ENCODE data around the gene MSMP. TPM values are rescaled to one million over a fixed set of nuclear protein-coding genes. Genes with fewer than 3 reads are reported as not detected.
A peak's percentile ranks its signal among the peaks of the same experiment; 100 is the strongest.

Gene MSMP
- total RNA-seq, 1 donor from 2014 or later, result not detected

DNA sequence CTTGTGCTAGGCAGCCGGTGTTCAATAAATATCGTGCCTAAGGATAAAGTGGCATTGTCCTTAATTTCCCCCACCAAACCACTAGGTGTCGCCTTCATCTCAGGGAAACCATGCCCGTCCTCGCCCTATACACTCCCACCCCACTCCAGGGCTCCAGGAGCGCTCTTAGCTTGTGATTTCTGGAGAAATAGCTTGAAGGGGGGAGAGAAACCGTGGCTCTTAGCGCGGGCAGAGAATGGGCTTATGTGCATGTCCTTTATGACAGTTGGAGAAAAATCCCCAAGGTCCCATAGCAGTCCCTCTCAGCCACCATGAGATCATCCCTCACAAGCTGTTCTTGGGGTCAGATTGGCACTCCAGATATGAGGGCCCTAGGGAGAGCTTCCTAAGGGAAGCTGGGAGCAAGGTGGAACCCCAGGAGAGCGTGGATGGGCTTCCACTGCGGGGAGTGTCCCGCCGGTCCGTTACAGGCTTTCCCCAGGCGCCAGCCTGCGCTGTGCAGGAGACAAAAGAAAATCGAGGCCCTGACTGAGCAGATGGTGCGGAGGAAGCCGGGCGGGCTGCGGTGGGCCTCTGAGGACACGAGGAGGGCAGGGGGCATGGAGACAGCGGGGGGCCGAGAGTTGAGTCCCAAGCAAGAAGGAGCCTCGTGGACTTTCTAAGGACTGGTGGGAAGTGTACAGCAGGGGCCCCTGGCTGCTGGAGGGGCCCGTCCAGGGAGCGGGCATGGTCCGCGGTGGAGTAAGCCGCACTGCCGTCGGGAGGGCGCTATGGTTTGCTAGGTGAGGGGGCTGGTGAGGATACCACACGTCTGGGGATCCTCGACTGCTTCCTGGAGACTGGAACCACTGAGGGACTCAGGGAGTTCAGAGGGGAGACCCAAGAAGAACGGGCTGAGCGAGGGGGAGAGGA is 36.6 kb upstream of the MSMP start:
- DNase-seq (ENCODE audit: low spot score in 2 of 2), result peak in 1 of 2 donors; percentile 88
- Histone ChIP-seq H3K36me3 (peaks cover 0 to 2% of the 10 kb centered on the region in 2 donors), H3K4me1 (peaks cover 5 to 28% of the 10 kb centered on the region in 2 donors), H3K27ac (peak overlapping the region; percentile 81 to 87), H3K27me3 (no peaks in the 10 kb centered on the region), H3K4me3 (peak overlapping the region; percentile 64 to 87), H3K9me3 (no peaks in the 10 kb centered on the region)
- intact Hi-C loops (cut with DNase I), result loop anchor here (1.0 to 5.0 kb wide), 4 partner anchors 37 to 157 kb away; partner anchors contain the start of genes CREB3 and TLN1
- peak; percentile 76 to 90 (median 83) for TF ChIP-seq CTCF (IDR thresholded peaks at IDR 0.05)

GRCh38 chr9:35790025-35790384 is 35.9 kb upstream of the MSMP start:
- Histone ChIP-seq H3K36me3 (peaks cover 0 to 6% of the 10 kb centered on the region in 2 donors), H3K27me3 (no peaks in the 10 kb centered on the region), H3K4me1 (peaks cover 5 to 26% of the 10 kb centered on the region in 2 donors), H3K27ac (peak overlapping the region in 1 of 2 donors; percentile 87), H3K9me3 (no peaks in the 10 kb centered on the region), H3K4me3 (no peak overlapping the region)
- no peak for DNase-seq (ENCODE audit: low spot score in 2 of 2)
- no peak for TF ChIP-seq CTCF (IDR thresholded peaks at IDR 0.05)
- intact Hi-C loops (cut with DNase I), result loop anchor here (1.0 to 5.0 kb wide), 3 partner anchors 57 to 157 kb away; partner anchors contain the start of genes CREB3 and TLN1

GRCh38 chr9:35789541-35789940 is 35.5 kb upstream of the MSMP start:
- no peaks in the 10 kb centered on the region for H3K27me3 ChIP-seq
- peaks cover 0 to 6% of the 10 kb centered on the region in 2 donors for H3K36me3 ChIP-seq
- H3K4me3 ChIP-seq, result no peak overlapping the region
- no peak for DNase-seq (ENCODE audit: low spot score in 2 of 2)
- peaks cover 4 to 25% of the 10 kb centered on the region in 2 donors for H3K4me1 ChIP-seq
- TF ChIP-seq CTCF (IDR thresholded peaks at IDR 0.05), result no peak
- intact Hi-C loops (cut with DNase I), result no loop called here
- no peak overlapping the region for H3K27ac ChIP-seq
- no peaks in the 10 kb centered on the region for H3K9me3 ChIP-seq

DNA sequence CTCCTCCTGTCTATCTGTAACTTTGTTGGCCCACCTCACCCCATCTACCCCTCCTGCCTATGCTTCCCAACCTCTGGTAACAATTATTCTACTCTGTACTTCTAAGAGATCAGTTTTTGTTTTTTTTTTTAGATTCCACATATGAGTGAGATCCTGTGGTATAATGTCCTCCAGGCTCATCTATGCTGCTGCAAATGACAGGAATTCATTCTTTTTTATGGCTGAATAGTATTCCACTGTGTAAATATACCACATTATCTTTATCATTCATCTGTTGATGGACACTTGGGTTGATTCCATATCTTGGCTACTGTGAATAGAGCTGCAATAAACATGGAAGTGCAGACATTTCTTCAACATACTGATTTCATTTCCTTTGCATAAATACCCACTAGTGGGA is 29.3 kb upstream of the MSMP start:
- H3K36me3 ChIP-seq, result peaks cover 0 to 6% of the 10 kb centered on the region in 2 donors
- no peak for DNase-seq (ENCODE audit: low spot score in 2 of 2)
- intact Hi-C loops (cut with DNase I), result no loop called here
- no peak overlapping the region for H3K4me3 ChIP-seq
- no peaks in the 10 kb centered on the region for H3K4me1 ChIP-seq
- no peaks in the 10 kb centered on the region for H3K9me3 ChIP-seq
- no peaks in the 10 kb centered on the region for H3K27me3 ChIP-seq
- TF ChIP-seq CTCF (IDR thresholded peaks at IDR 0.05), result no peak
- H3K27ac ChIP-seq, result no peak overlapping the region

DNA sequence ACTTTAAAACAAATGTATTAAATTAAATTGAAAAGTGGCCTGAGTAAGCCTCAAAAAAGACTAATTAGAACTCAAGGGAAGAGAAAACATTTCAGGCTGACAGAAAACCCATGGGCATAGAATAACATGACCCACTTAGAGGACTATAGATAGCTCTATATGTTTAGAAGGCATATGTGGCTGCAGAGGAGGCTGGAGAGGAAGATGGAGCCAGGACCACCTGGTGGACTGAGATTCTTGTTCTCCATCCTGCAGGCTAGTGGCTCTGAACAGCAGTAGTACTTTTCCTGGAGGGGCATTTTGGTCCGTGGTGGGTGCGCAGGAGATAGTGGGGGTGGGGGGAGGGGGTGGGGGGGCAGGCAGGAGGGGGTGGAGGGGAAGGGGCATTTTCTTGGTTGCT is 27.0 kb upstream of the MSMP start:
- H3K27me3 ChIP-seq, result no peaks in the 10 kb centered on the region
- no peak for TF ChIP-seq CTCF (IDR thresholded peaks at IDR 0.05)
- H3K27ac ChIP-seq, result no peak overlapping the region
- DNase-seq (ENCODE audit: low spot score in 2 of 2), result no peak
- no peaks in the 10 kb centered on the region for H3K9me3 ChIP-seq
- peaks cover 0 to 6% of the 10 kb centered on the region in 2 donors for H3K36me3 ChIP-seq
- H3K4me1 ChIP-seq, result no peaks in the 10 kb centered on the region
- intact Hi-C loops (cut with DNase I), result no loop called here
- no peak overlapping the region for H3K4me3 ChIP-seq
